RWPE2 (cell line): ENCODE measurements around the gene GAS6.

Experiments used
- ATAC-seq: fragments of 200-7000 bp; cut with Tn5 transposase; 3 replicates; pipeline ENCODE4 v1.9.1; 2021; ENCODE audit warnings: low read depth
- DNase-seq: peaks from one replicate; pipeline ENCODE4 v3.0.0-alpha.2; 2020; ENCODE audit warnings: low spot score
- H3K27ac ChIP-seq: fragments of 450-650 bp; 2 replicates; pipeline ENCODE4 v1.5.1; 2017; ENCODE audit warnings: mild to moderate bottlenecking; ENCODE audit not compliant: poor library complexity, severe bottlenecking
- H3K27me3 ChIP-seq: fragments of 250-450 bp; sonication (Bioruptor Pico); 2 replicates; pipeline ENCODE4 v1.5.1; 2021; ENCODE audit warnings: mild to moderate bottlenecking, moderate library complexity; ENCODE audit not compliant: insufficient read depth, poor library complexity, severe bottlenecking
- H3K36me3 ChIP-seq: fragments of 250-450 bp; sonication (Bioruptor Pico); 2 replicates; pipeline ENCODE4 v1.5.1; 2020; ENCODE audit warnings: low read depth, mild to moderate bottlenecking, moderate library complexity
- H3K4me1 ChIP-seq: fragments of 250-450 bp; sonication (Bioruptor Pico); 2 replicates; pipeline ENCODE4 v1.5.1; 2021; ENCODE audit warnings: mild to moderate bottlenecking, moderate library complexity; ENCODE audit not compliant: insufficient read depth, poor library complexity, severe bottlenecking
- H3K4me3 ChIP-seq: fragments of 250-450 bp; sonication (Bioruptor Pico); 2 replicates; pipeline ENCODE4 v1.5.1; 2021; ENCODE audit warnings: mild to moderate bottlenecking, moderate library complexity; ENCODE audit not compliant: severe bottlenecking
- H3K9me3 ChIP-seq: fragments of 250-450 bp; sonication (Bioruptor Pico); 2 replicates; pipeline ENCODE4 v1.5.1; 2021; ENCODE audit warnings: mild to moderate bottlenecking, moderate library complexity; ENCODE audit not compliant: severe bottlenecking
- CTCF ChIP-seq: fragments of 450-650 bp; IDR thresholded peaks from one replicate; pipeline ENCODE4 v1.5.1; 2017; ENCODE audit warnings: mild to moderate bottlenecking, moderate library complexity; ENCODE audit not compliant: poor library complexity, severe bottlenecking

Gene GAS6

GRCh38 chr13:113785051-113786010, 78.5 kb downstream of the GAS6 start:
- Histone ChIP-seq H3K27me3 (no peaks in the 10 kb centered on the region), H3K4me3 (no peak overlapping the region), H3K4me1 (peaks cover 45% of the 10 kb centered on the region), H3K36me3 (0 out of 2 replicates have a peak, but pooled peaks cover 3% of the 10 kb centered on the region), H3K9me3 (no peaks in the 10 kb centered on the region), H3K27ac (peak overlapping the region; percentile 86)
- ATAC-seq (peak; percentile 88), DNase-seq (peak; percentile 96)
- TF ChIP-seq CTCF: no peak

GRCh38 chr13:113784645-113785024, 79.2 kb downstream of the GAS6 start:
- Histone ChIP-seq H3K36me3 (0 out of 2 replicates have a peak, but pooled peaks cover 3% of the 10 kb centered on the region), H3K4me1 (peaks cover 45% of the 10 kb centered on the region), H3K4me3 (no peak overlapping the region), H3K9me3 (no peaks in the 10 kb centered on the region), H3K27me3 (no peaks in the 10 kb centered on the region), H3K27ac (peak overlapping the region; percentile 86)
- TF ChIP-seq CTCF: no peak
- DNase-seq (no peak), ATAC-seq (peak; percentile 6)

- Histone ChIP-seq H3K4me1 (peaks cover 45% of the 10 kb centered on the region), H3K36me3 (0 out of 2 replicates have a peak, but pooled peaks cover 3% of the 10 kb centered on the region), H3K4me3 (no peak overlapping the region), H3K9me3 (no peaks in the 10 kb centered on the region), H3K27me3 (no peaks in the 10 kb centered on the region), H3K27ac (peak overlapping the region; percentile 86)
- TF ChIP-seq CTCF: no peak
- DNase-seq (no peak), ATAC-seq (no peak)
Observed at GRCh38 chr13:113783966-113784644, 79.8 kb downstream of the GAS6 start.

GRCh38 chr13:113783200-113783881, 80.5 kb downstream of the GAS6 start:
- Histone ChIP-seq H3K27ac (peak overlapping the region; percentile 86), H3K9me3 (no peaks in the 10 kb centered on the region), H3K4me3 (no peak overlapping the region), H3K4me1 (peaks cover 45% of the 10 kb centered on the region), H3K27me3 (no peaks in the 10 kb centered on the region), H3K36me3 (0 out of 2 replicates have a peak, but pooled peaks cover 3% of the 10 kb centered on the region)
- ATAC-seq (no peak), DNase-seq (no peak)
- no peak for TF ChIP-seq CTCF
